ENCODE measurements around the gene DLGAP3. TPM values are rescaled to one million over a fixed set of nuclear protein-coding genes. Genes with fewer than 3 reads are reported as not detected.
A peak's percentile ranks its signal among the peaks of the same experiment; 100 is the strongest.

DLGAP3 gene
- total RNA-seq, 1 experiment from 2014 or later, result 0.27 TPM

- TF ChIP-seq SP1 (IDR thresholded peaks at IDR 0.05; ENCODE audit: low read depth), result no peak
These were observed 21.1 kb downstream of the DLGAP3 start (continued) for GRCh38 chr1:34908369-34908768.

DNA sequence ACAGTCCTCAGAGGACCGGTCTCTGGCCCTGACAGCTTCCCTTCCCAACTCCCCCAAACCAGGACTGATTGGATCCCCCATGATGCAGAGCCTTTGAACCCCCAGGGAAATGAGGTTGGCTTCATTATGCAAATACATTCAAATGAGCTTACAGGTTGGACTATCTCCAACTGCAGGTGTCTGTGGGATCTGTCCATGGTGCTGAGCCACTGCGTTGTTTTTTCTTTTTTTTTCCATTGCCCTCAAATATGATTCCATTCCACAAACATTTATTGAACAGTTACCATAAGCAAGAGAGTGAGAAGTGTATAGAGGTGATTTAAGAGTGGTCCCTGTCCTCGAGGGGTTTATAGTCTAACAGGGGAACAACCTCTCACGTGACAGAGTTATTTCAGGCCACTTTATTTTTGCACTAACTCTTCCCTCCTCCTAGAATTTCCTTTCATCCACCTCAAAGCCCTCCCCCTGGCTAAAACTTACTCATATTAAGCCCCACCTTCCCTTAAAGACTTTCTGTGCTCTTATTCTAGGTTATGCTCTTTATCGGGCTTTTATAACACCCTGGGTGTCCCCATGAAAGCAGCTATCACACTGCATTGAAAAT, 21.9 kb downstream of the DLGAP3 start:
- no peaks in the 10 kb centered on the region for H3K9me2 ChIP-seq (ENCODE audit: insufficient read depth)
- H3K9ac ChIP-seq (ENCODE audit: low read length), result no peak overlapping the region
- ChIA-PET POLR2A (no interaction called here), CTCF (no interaction called here), RAD21 (ENCODE audit: low non-redundant PET in 1 of 2, low total read pairs in 2 of 2, uncharacterized antibody in 2 of 2, unreplicated experiment in 2 of 2) (no interaction called here)
- no TSS peak for BruUV-seq (replicated peaks)
- TF ChIP-seq, protein P1, sequence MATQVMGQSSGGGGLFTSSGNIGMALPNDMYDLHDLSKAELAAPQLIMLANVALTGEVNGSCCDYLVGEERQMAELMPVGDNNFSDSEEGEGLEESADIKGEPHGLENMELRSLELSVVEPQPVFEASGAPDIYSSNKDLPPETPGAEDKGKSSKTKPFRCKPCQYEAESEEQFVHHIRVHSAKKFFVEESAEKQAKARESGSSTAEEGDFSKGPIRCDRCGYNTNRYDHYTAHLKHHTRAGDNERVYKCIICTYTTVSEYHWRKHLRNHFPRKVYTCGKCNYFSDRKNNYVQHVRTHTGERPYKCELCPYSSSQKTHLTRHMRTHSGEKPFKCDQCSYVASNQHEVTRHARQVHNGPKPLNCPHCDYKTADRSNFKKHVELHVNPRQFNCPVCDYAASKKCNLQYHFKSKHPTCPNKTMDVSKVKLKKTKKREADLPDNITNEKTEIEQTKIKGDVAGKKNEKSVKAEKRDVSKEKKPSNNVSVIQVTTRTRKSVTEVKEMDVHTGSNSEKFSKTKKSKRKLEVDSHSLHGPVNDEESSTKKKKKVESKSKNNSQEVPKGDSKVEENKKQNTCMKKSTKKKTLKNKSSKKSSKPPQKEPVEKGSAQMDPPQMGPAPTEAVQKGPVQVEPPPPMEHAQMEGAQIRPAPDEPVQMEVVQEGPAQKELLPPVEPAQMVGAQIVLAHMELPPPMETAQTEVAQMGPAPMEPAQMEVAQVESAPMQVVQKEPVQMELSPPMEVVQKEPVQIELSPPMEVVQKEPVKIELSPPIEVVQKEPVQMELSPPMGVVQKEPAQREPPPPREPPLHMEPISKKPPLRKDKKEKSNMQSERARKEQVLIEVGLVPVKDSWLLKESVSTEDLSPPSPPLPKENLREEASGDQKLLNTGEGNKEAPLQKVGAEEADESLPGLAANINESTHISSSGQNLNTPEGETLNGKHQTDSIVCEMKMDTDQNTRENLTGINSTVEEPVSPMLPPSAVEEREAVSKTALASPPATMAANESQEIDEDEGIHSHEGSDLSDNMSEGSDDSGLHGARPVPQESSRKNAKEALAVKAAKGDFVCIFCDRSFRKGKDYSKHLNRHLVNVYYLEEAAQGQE (IDR thresholded peaks at IDR 0.05; ENCODE audit: low read depth), result peak; percentile 86
- TF ChIP-seq SP1 (IDR thresholded peaks at IDR 0.05; ENCODE audit: low read depth), result no peak
- intact Hi-C loops (cut with micrococcal nuclease), result no loop called here
- H3K27me3 ChIP-seq (ENCODE audit: insufficient read depth, low read length), result peaks cover 27% of the 10 kb centered on the region; the same call in 1 of the 2 replicates
- no peak overlapping the region for H3K4me3 ChIP-seq (replicated peaks in 1 of 2; ENCODE audit: low read depth in 1 of 2, low read length in 2 of 2)
- H3K27ac ChIP-seq (ENCODE audit: low read depth, low read length), result no peak overlapping the region
- ATAC-seq (no peak), DNase-seq (ENCODE audit: low read depth, low spot score) (no peak)
- no peak overlapping the region for H3K4me2 ChIP-seq (ENCODE audit: low read length)
- H4K20me1 ChIP-seq (ENCODE audit: insufficient read depth), result no peaks in the 10 kb centered on the region
- H2AFZ ChIP-seq (ENCODE audit: low read depth, low read length, poor library complexity, severe bottlenecking), result no peak overlapping the region
- H3K9me3 ChIP-seq (ENCODE audit: control insufficient read depth in 1 of 2, insufficient read depth in 1 of 2, low read depth in 1 of 2, low read length in 2 of 2), result no peaks in the 10 kb centered on the region
- H3K36me3 ChIP-seq (ENCODE audit: control insufficient read depth in 1 of 2, insufficient read depth in 2 of 2, low read length in 2 of 2), result no peaks in the 10 kb centered on the region
- no peaks in the 10 kb centered on the region for H3K4me1 ChIP-seq (ENCODE audit: control insufficient read depth in 1 of 2, insufficient read depth in 2 of 2, low read length in 2 of 2)
- H3K79me2 ChIP-seq (ENCODE audit: insufficient read depth, low read length), result no peaks in the 10 kb centered on the region

DNA sequence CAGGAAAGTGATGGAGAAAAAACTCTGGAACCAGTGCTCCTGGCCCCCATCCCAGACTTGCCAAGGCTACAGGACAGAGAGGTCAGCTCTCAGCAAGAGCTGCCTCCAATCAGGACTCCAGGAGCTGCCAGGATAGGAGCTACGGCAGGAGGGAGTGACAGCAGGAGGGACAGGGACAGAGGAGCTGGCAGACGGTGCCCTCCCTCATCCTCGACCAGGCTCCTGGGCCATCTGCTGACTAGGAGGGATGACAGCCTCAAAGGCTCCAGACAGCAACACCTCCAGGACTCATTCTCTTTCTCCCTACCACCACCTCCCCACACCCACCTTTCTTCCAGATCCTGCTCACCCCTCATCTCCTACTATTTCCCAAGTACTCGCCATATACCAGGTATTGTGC, 22.7 kb downstream of the DLGAP3 start:
- Histone ChIP-seq H3K27me3 (ENCODE audit: insufficient read depth, low read length) (peaks cover 31% of the 10 kb centered on the region), H3K36me3 (ENCODE audit: control insufficient read depth in 1 of 2, insufficient read depth in 2 of 2, low read length in 2 of 2) (no peaks in the 10 kb centered on the region), H3K27ac (ENCODE audit: low read depth, low read length) (no peak overlapping the region), H4K20me1 (ENCODE audit: insufficient read depth) (no peaks in the 10 kb centered on the region), H3K4me2 (ENCODE audit: low read length) (no peak overlapping the region), H3K9me3 (ENCODE audit: control insufficient read depth in 1 of 2, insufficient read depth in 1 of 2, low read depth in 1 of 2, low read length in 2 of 2) (no peaks in the 10 kb centered on the region), H3K79me2 (ENCODE audit: insufficient read depth, low read length) (no peaks in the 10 kb centered on the region), H3K4me1 (ENCODE audit: control insufficient read depth in 1 of 2, insufficient read depth in 2 of 2, low read length in 2 of 2) (no peaks in the 10 kb centered on the region), H3K4me3 (replicated peaks in 1 of 2; ENCODE audit: low read depth in 1 of 2, low read length in 2 of 2) (no peak overlapping the region), H2AFZ (ENCODE audit: low read depth, low read length, poor library complexity, severe bottlenecking) (no peak overlapping the region), H3K9ac (ENCODE audit: low read length) (no peak overlapping the region), H3K9me2 (ENCODE audit: insufficient read depth) (no peaks in the 10 kb centered on the region)
- CTCF ChIA-PET, result no interaction called here
- intact Hi-C loops (cut with micrococcal nuclease), result no loop called here
- BruUV-seq (replicated peaks), result no TSS peak
- no peak for DNase-seq (ENCODE audit: low read depth, low spot score)
- RAD21 ChIA-PET (ENCODE audit: low non-redundant PET in 1 of 2, low total read pairs in 2 of 2, uncharacterized antibody in 2 of 2, unreplicated experiment in 2 of 2), result no interaction called here
- POLR2A ChIA-PET, result no interaction called here
- no peak for ATAC-seq
- TF ChIP-seq POLR2A (IDR thresholded peaks at IDR 0.05; ENCODE audit: borderline replicate concordance, extremely low read depth, insufficient read depth, insufficient read length) (no peak), ELF1 (IDR thresholded peaks at IDR 0.05; ENCODE audit: borderline replicate concordance, low read depth) (no peak)

Measured in HCT116 (cell line).